ENCODE data around the gene SH3RF3.

Gene SH3RF3

GRCh38 chr2:109242210-109242653 lies 113.2 kb downstream of the SH3RF3 start:
- H3K9me3 ChIP-seq (ENCODE audit: insufficient read depth, low read depth, low read length), result peaks cover 4% of the 10 kb centered on the region
- H3K18ac ChIP-seq (ENCODE audit: low read length), result no peak overlapping the region
- no peak overlapping the region for H2BK120ac ChIP-seq (ENCODE audit: insufficient read depth, low read length, poor library complexity)
- H3K4me3 ChIP-seq (ENCODE audit: low read depth, low read length), result no peak overlapping the region
- H3K9ac ChIP-seq (ENCODE audit: low read length), result no peak overlapping the region
- H3K79me1 ChIP-seq (ENCODE audit: low read length), result no peaks in the 10 kb centered on the region
- no peaks in the 10 kb centered on the region for H3K79me2 ChIP-seq (ENCODE audit: control insufficient read depth, insufficient read depth, low read length, poor library complexity)
- no peak overlapping the region for H2AK5ac ChIP-seq (ENCODE audit: low read length)
- no peak for DNase-seq
- no peak overlapping the region for H3K4ac ChIP-seq (ENCODE audit: low read depth, low read length)
- H4K12ac ChIP-seq (ENCODE audit: low read depth, low read length), result no peak overlapping the region
- H2AFZ ChIP-seq (ENCODE audit: insufficient read depth, low read length, poor library complexity), result no peak overlapping the region
- H2BK12ac ChIP-seq (ENCODE audit: low read length), result no peak overlapping the region
- no peak overlapping the region for H3K23ac ChIP-seq (ENCODE audit: low read length)
- H3K36me3 ChIP-seq (ENCODE audit: control insufficient read depth in 1 of 2, insufficient read depth in 2 of 2, low read length in 2 of 2), result no peaks in the 10 kb centered on the region
- H4K91ac ChIP-seq (ENCODE audit: low read depth, low read length), result no peak overlapping the region
- H2BK5ac ChIP-seq (ENCODE audit: low read depth, low read length, poor library complexity), result no peak overlapping the region
- H3K27ac ChIP-seq (ENCODE audit: low read depth, low read length), result no peak overlapping the region
- WGBS (ENCODE audit: extremely low coverage, insufficient coverage, insufficient read length), result no CpG with 5 or more reads among the region's 7 CpGs
- H3K14ac ChIP-seq (ENCODE audit: low read length), result no peak overlapping the region
- H3K4me1 ChIP-seq (ENCODE audit: control insufficient read depth in 1 of 2, insufficient read depth in 2 of 2, low read length in 2 of 2), result peaks cover 0 to 8% of the 10 kb centered on the region in 2 experiments
- no peaks in the 10 kb centered on the region for H3K27me3 ChIP-seq (ENCODE audit: insufficient read depth, low read length)
- H3K4me2 ChIP-seq (ENCODE audit: low read length), result no peak overlapping the region
- H4K8ac ChIP-seq (ENCODE audit: low read depth, low read length), result no peak overlapping the region

GRCh38 chr2:109242654-109243331 lies 113.8 kb downstream of the SH3RF3 start:
- Histone ChIP-seq H3K9ac (ENCODE audit: low read length) (no peak overlapping the region), H3K14ac (ENCODE audit: low read length) (no peak overlapping the region), H3K4me3 (ENCODE audit: low read depth, low read length) (no peak overlapping the region), H3K79me2 (ENCODE audit: control insufficient read depth, insufficient read depth, low read length, poor library complexity) (no peaks in the 10 kb centered on the region), H3K27ac (ENCODE audit: low read depth, low read length) (no peak overlapping the region), H2BK120ac (ENCODE audit: insufficient read depth, low read length, poor library complexity) (no peak overlapping the region), H2AFZ (ENCODE audit: insufficient read depth, low read length, poor library complexity) (no peak overlapping the region), H4K12ac (ENCODE audit: low read depth, low read length) (no peak overlapping the region), H2BK5ac (ENCODE audit: low read depth, low read length, poor library complexity) (no peak overlapping the region), H3K23ac (ENCODE audit: low read length) (no peak overlapping the region), H3K27me3 (ENCODE audit: insufficient read depth, low read length) (no peaks in the 10 kb centered on the region), H4K8ac (ENCODE audit: low read depth, low read length) (no peak overlapping the region), H3K18ac (ENCODE audit: low read length) (no peak overlapping the region), H3K9me3 (ENCODE audit: insufficient read depth, low read depth, low read length) (peaks cover 4% of the 10 kb centered on the region), H2BK12ac (ENCODE audit: low read length) (no peak overlapping the region), H3K4me1 (ENCODE audit: control insufficient read depth in 1 of 2, insufficient read depth in 2 of 2, low read length in 2 of 2) (peaks cover 0 to 8% of the 10 kb centered on the region in 2 experiments), H3K79me1 (ENCODE audit: low read length) (no peaks in the 10 kb centered on the region), H2AK5ac (ENCODE audit: low read length) (no peak overlapping the region), H3K4ac (ENCODE audit: low read depth, low read length) (no peak overlapping the region), H3K4me2 (ENCODE audit: low read length) (no peak overlapping the region), H3K36me3 (ENCODE audit: control insufficient read depth in 1 of 2, insufficient read depth in 2 of 2, low read length in 2 of 2) (no peaks in the 10 kb centered on the region), H4K91ac (ENCODE audit: low read depth, low read length) (no peak overlapping the region)
- DNase-seq, result peak in 1 of 2 donors; percentile 58
- no CpG with 5 or more reads among the region's 12 CpGs for WGBS (ENCODE audit: extremely low coverage, insufficient coverage, insufficient read length)

GRCh38 chr2:109243526-109244303 lies 114.7 kb downstream of the SH3RF3 start:
- peaks cover 0 to 8% of the 10 kb centered on the region in 2 experiments for H3K4me1 ChIP-seq (ENCODE audit: control insufficient read depth in 1 of 2, insufficient read depth in 2 of 2, low read length in 2 of 2)
- H2BK12ac ChIP-seq (ENCODE audit: low read length), result no peak overlapping the region
- no peak overlapping the region for H4K91ac ChIP-seq (ENCODE audit: low read depth, low read length)
- no peak overlapping the region for H2AK5ac ChIP-seq (ENCODE audit: low read length)
- H3K14ac ChIP-seq (ENCODE audit: low read length), result no peak overlapping the region
- no peaks in the 10 kb centered on the region for H3K79me2 ChIP-seq (ENCODE audit: control insufficient read depth, insufficient read depth, low read length, poor library complexity)
- H3K36me3 ChIP-seq (ENCODE audit: control insufficient read depth in 1 of 2, insufficient read depth in 2 of 2, low read length in 2 of 2), result no peaks in the 10 kb centered on the region
- no CpG with 5 or more reads among the region's 10 CpGs for WGBS (ENCODE audit: extremely low coverage, insufficient coverage, insufficient read length)
- no peak for DNase-seq
- H3K4ac ChIP-seq (ENCODE audit: low read depth, low read length), result no peak overlapping the region
- no peak overlapping the region for H3K27ac ChIP-seq (ENCODE audit: low read depth, low read length)
- no peak overlapping the region for H3K4me3 ChIP-seq (ENCODE audit: low read depth, low read length)
- H3K4me2 ChIP-seq (ENCODE audit: low read length), result no peak overlapping the region
- H2BK120ac ChIP-seq (ENCODE audit: insufficient read depth, low read length, poor library complexity), result no peak overlapping the region
- H3K18ac ChIP-seq (ENCODE audit: low read length), result no peak overlapping the region
- H4K8ac ChIP-seq (ENCODE audit: low read depth, low read length), result no peak overlapping the region
- no peak overlapping the region for H3K23ac ChIP-seq (ENCODE audit: low read length)
- H2BK5ac ChIP-seq (ENCODE audit: low read depth, low read length, poor library complexity), result no peak overlapping the region
- no peaks in the 10 kb centered on the region for H3K79me1 ChIP-seq (ENCODE audit: low read length)
- H3K9ac ChIP-seq (ENCODE audit: low read length), result no peak overlapping the region
- no peak overlapping the region for H4K12ac ChIP-seq (ENCODE audit: low read depth, low read length)
- peaks cover 4% of the 10 kb centered on the region for H3K9me3 ChIP-seq (ENCODE audit: insufficient read depth, low read depth, low read length)
- H2AFZ ChIP-seq (ENCODE audit: insufficient read depth, low read length, poor library complexity), result no peak overlapping the region
- H3K27me3 ChIP-seq (ENCODE audit: insufficient read depth, low read length), result no peaks in the 10 kb centered on the region

GRCh38 chr2:109244304-109244582 lies 115.2 kb downstream of the SH3RF3 start:
- Histone ChIP-seq H3K4me1 (ENCODE audit: control insufficient read depth in 1 of 2, insufficient read depth in 2 of 2, low read length in 2 of 2) (peaks cover 0 to 8% of the 10 kb centered on the region in 2 experiments), H4K91ac (ENCODE audit: low read depth, low read length) (no peak overlapping the region), H3K9ac (ENCODE audit: low read length) (no peak overlapping the region), H3K36me3 (ENCODE audit: control insufficient read depth in 1 of 2, insufficient read depth in 2 of 2, low read length in 2 of 2) (no peaks in the 10 kb centered on the region), H3K14ac (ENCODE audit: low read length) (no peak overlapping the region), H2BK12ac (ENCODE audit: low read length) (no peak overlapping the region), H3K4ac (ENCODE audit: low read depth, low read length) (no peak overlapping the region), H3K23ac (ENCODE audit: low read length) (no peak overlapping the region), H3K18ac (ENCODE audit: low read length) (no peak overlapping the region), H2BK5ac (ENCODE audit: low read depth, low read length, poor library complexity) (no peak overlapping the region), H3K4me3 (ENCODE audit: low read depth, low read length) (no peak overlapping the region), H2BK120ac (ENCODE audit: insufficient read depth, low read length, poor library complexity) (no peak overlapping the region), H3K79me1 (ENCODE audit: low read length) (no peaks in the 10 kb centered on the region), H3K27ac (ENCODE audit: low read depth, low read length) (no peak overlapping the region), H2AFZ (ENCODE audit: insufficient read depth, low read length, poor library complexity) (no peak overlapping the region), H3K27me3 (ENCODE audit: insufficient read depth, low read length) (no peaks in the 10 kb centered on the region), H3K79me2 (ENCODE audit: control insufficient read depth, insufficient read depth, low read length, poor library complexity) (no peaks in the 10 kb centered on the region), H3K9me3 (ENCODE audit: insufficient read depth, low read depth, low read length) (peaks cover 4% of the 10 kb centered on the region), H2AK5ac (ENCODE audit: low read length) (no peak overlapping the region), H4K12ac (ENCODE audit: low read depth, low read length) (no peak overlapping the region), H3K4me2 (ENCODE audit: low read length) (no peak overlapping the region), H4K8ac (ENCODE audit: low read depth, low read length) (no peak overlapping the region)
- no peak for DNase-seq

Data from trophoblast cell (in vitro differentiated cells and primary cell).